HepG2 (cell line): ENCODE data around the gene NRN1L. TPM values are rescaled to one million over a fixed set of nuclear protein-coding genes. Genes with fewer than 3 reads are reported as not detected.

Experiments used
- CC2D1A ChIP-seq: sonication (generic); formaldehyde crosslinking; IDR thresholded peaks from 2 replicates; pipeline ENCODE4 v1.8.1; 2023; ENCODE audit warnings: mild to moderate bottlenecking, missing genetic modification reagents
- CEBPZ ChIP-seq: IDR thresholded peaks from 2 replicates; pipeline ENCODE4 v1.6.1; 2012; ENCODE audit warnings: low read length, improper control_type of control experiment
- CREB3 ChIP-seq: sonication (generic); formaldehyde crosslinking; IDR thresholded peaks from 2 replicates; pipeline ENCODE4 v1.5.0; 2020; ENCODE audit warnings: missing genetic modification reagents
- FIP1L1 ChIP-seq: fragments of 200-400 bp; formaldehyde crosslinking; IDR thresholded peaks from 2 replicates; pipeline ENCODE4 v1.6.1; 2018; ENCODE audit warnings: low read depth, mild to moderate bottlenecking, low read length, moderate library complexity, borderline replicate concordance; ENCODE audit not compliant: insufficient read depth
- FOSL2 ChIP-seq: sonication (generic); formaldehyde crosslinking; IDR thresholded peaks from 2 replicates; pipeline ENCODE4 v1.4.0; 2020; ENCODE audit warnings: missing genetic modification reagents
- FOXK1 ChIP-seq: sonication (generic); formaldehyde crosslinking; IDR thresholded peaks from 2 replicates; pipeline ENCODE4 v1.4.0; 2020; ENCODE audit warnings: low read depth, missing genetic modification reagents, borderline replicate concordance
- HOXA9 ChIP-seq: sonication (generic); formaldehyde crosslinking; IDR thresholded peaks from 2 replicates; pipeline ENCODE4 v1.8.1; 2022; ENCODE audit warnings: missing genetic modification reagents, mild to moderate bottlenecking, moderate library complexity, borderline replicate concordance
- MTERF4 ChIP-seq: sonication (generic); formaldehyde crosslinking; IDR thresholded peaks from 2 replicates; pipeline ENCODE4 v1.8.0; 2023; ENCODE audit warnings: mild to moderate bottlenecking, missing genetic modification reagents
- NCOA5 ChIP-seq: sonication (generic); formaldehyde crosslinking; IDR thresholded peaks from 2 replicates; pipeline ENCODE4 v1.4.0; 2020; ENCODE audit warnings: missing genetic modification reagents
- NR2F2 ChIP-seq: IDR thresholded peaks from 2 replicates; pipeline ENCODE4 v1.6.1; 2012; ENCODE audit warnings: low read depth, inconsistent platforms, borderline replicate concordance
- RFXAP ChIP-seq: sonication (generic); formaldehyde crosslinking; IDR thresholded peaks from 2 replicates; pipeline ENCODE4 v1.4.0; 2020; ENCODE audit warnings: missing genetic modification reagents, borderline replicate concordance
- SIX4 ChIP-seq: sonication (generic); formaldehyde crosslinking; IDR thresholded peaks from 2 replicates; pipeline ENCODE4 v1.4.0; 2020; ENCODE audit warnings: missing genetic modification reagents
- ZNF609 ChIP-seq: sonication (generic); formaldehyde crosslinking; IDR thresholded peaks from 2 replicates; pipeline ENCODE4 v1.4.0; 2020; ENCODE audit warnings: mild to moderate bottlenecking, missing genetic modification reagents, borderline replicate concordance
- ZNF639 ChIP-seq: conservative IDR thresholded peaks from 2 replicates; pipeline ENCODE4 v1.6.1; 2018; ENCODE audit warnings: missing genetic modification reagents
- ZNF747 ChIP-seq: sonication (generic); formaldehyde crosslinking; IDR thresholded peaks from 2 replicates; pipeline ENCODE4 v1.8.1; 2023; ENCODE audit warnings: missing genetic modification reagents, mild to moderate bottlenecking, borderline replicate concordance
- ZNF775 ChIP-seq: sonication (generic); formaldehyde crosslinking; IDR thresholded peaks from 2 replicates; pipeline ENCODE4 v1.4.0; 2020; ENCODE audit warnings: missing genetic modification reagents, mild to moderate bottlenecking, moderate library complexity, borderline replicate concordance
- polyA plus RNA-seq, 8 experiments: library from polyadenylated mRNA; depleted of rRNA in 3 of 8; stranded (reverse) in 7 of 8; unstranded in 1 of 8; fragments of >200 nt; fragmentation: Illumina TruSeq in 4 of 8; extraction: Trizol in 4 of 8; gene quantifications; 2 replicates each; pipeline versions ENCODE4 v1.2.1 to v1.2.3, GENCODE V29; 2011 to 2016; ENCODE audit warnings: low read depth in 4 of 8, missing spikeins in 1 of 8, mixed read lengths in 1 of 8; ENCODE audit not compliant: insufficient read depth in 1 of 8
- total RNA-seq, 5 experiments: library from RNA; depleted of rRNA; stranded (reverse); fragments of >200 nt; fragmentation: Illumina TruSeq; extraction: Trizol; gene quantifications; 2 replicates each; pipeline ENCODE4 v1.2.3, GENCODE V29; 2016; ENCODE audit warnings: low read depth in 1 of 5

The NRN1L gene
- total and polyA plus RNA-seq, 2 of the 13 experiments (the other 11 are each of a cell fraction or from before 2014, with no cell fraction given): 0.53 to 1.2 TPM

- TF ChIP-seq CEBPZ: no peak
- TF ChIP-seq RFXAP (CRISPR knock-in tag): peak; percentile 73; the same call in 1 of the 2 replicates
- TF ChIP-seq NCOA5 (CRISPR knock-in tag): no peak
- TF ChIP-seq FIP1L1: no peak
- TF ChIP-seq CC2D1A (CRISPR knock-in tag): 0 out of 2 replicates have a peak, but pooled peaks have one; percentile 43
- no peak; the same call in 1 of the 2 replicates for TF ChIP-seq ZNF775
- peak; percentile 96; the same call in 1 of the 2 replicates for TF ChIP-seq ZNF747 (CRISPR knock-in tag)
- TF ChIP-seq ZNF639: peak; percentile 89; the same call in 1 of the 2 replicates
- no peak for TF ChIP-seq HOXA9 (CRISPR knock-in tag)
- TF ChIP-seq ZNF609 (CRISPR knock-in tag): peak; percentile 58; the same call in 1 of the 2 replicates
- peak; percentile 89 for TF ChIP-seq FOXK1 (CRISPR knock-in tag)
- no peak for TF ChIP-seq FOSL2 (CRISPR knock-in tag)
- no peak; the same call in 1 of the 2 replicates for TF ChIP-seq NR2F2
- no peak for TF ChIP-seq SIX4
- peak; percentile 82; the same call in 1 of the 2 replicates for TF ChIP-seq MTERF4 (CRISPR knock-in tag)
- TF ChIP-seq CREB3 (CRISPR knock-in tag): 0 out of 2 replicates have a peak, but pooled peaks have one; percentile 43
These were observed 38.2 kb upstream of the NRN1L start, which contains the start of gene NUTF2 (continued) for GRCh38 chr16:67846320-67847063.
